Urothelium cell line (cell line): ENCODE data around the gene CKB.

Experiments
- DNase-seq: peaks from one replicate; pipeline ENCODE4 v3.0.0; 2011; ENCODE audit warnings: low spot score, mixed read lengths
- FAIRE-seq: peaks from 2 replicates; lab custom pipeline; 2011; peaks lifted over from hg19 to GRCh38; lab: Jason Lieb, UNC

CKB gene

GRCh38 chr14:103492156-103492925 is 30.3 kb downstream of the CKB start:
- FAIRE-seq: no peak

GRCh38 chr14:103491691-103492090 is 30.9 kb downstream of the CKB start:
- DNase-seq: no peak
- FAIRE-seq: no peak

More at GRCh38 chr14:103492156-103492925, 30.3 kb downstream of the CKB start:
- no peak for DNase-seq

- no peak for DNase-seq
- FAIRE-seq: no peak
These were observed 33.0 kb downstream of the CKB start for GRCh38 chr14:103489621-103490020.

GRCh38 chr14:103488960-103489359 is 33.7 kb downstream of the CKB start:
- DNase-seq (no peak), FAIRE-seq (no peak)

GRCh38 chr14:103488071-103488470 is 34.6 kb downstream of the CKB start:
- FAIRE-seq (no peak), DNase-seq (no peak)

- DNase-seq (no peak), FAIRE-seq (no peak)
These were observed 37.1 kb downstream of the CKB start for GRCh38 chr14:103485504-103485903.

- FAIRE-seq: no peak
These were observed 39.0 kb downstream of the CKB start for GRCh38 chr14:103483600-103483999.

GRCh38 chr14:103480595-103480994 is 42.0 kb downstream of the CKB start:
- FAIRE-seq (no peak), DNase-seq (no peak)

More at GRCh38 chr14:103483600-103483999, 39.0 kb downstream of the CKB start:
- DNase-seq: no peak

GRCh38 chr14:103476631-103477030 is 46.0 kb downstream of the CKB start:
- FAIRE-seq (no peak), DNase-seq (no peak)

- FAIRE-seq: no peak
These were observed 46.6 kb downstream of the CKB start for GRCh38 chr14:103476065-103476464.

GRCh38 chr14:103474893-103475292 is 47.7 kb downstream of the CKB start:
- DNase-seq (no peak), FAIRE-seq (no peak)

More at GRCh38 chr14:103476065-103476464, 46.6 kb downstream of the CKB start:
- no peak for DNase-seq

GRCh38 chr14:103472939-103473338 is 49.7 kb downstream of the CKB start:
- FAIRE-seq: no peak

More at GRCh38 chr14:103472939-103473338, 49.7 kb downstream of the CKB start:
- DNase-seq: no peak
